ENCODE data around the gene LRBA. TPM values are rescaled to one million over a fixed set of nuclear protein-coding genes. Genes with fewer than 3 reads are reported as not detected.

LRBA gene
- total and polyA plus RNA-seq, 9 of the 15 experiments (the other 6 are each of a cell fraction or from before 2014, with no cell fraction given): 24.2 to 88.7 (median 59.7) TPM

DNA sequence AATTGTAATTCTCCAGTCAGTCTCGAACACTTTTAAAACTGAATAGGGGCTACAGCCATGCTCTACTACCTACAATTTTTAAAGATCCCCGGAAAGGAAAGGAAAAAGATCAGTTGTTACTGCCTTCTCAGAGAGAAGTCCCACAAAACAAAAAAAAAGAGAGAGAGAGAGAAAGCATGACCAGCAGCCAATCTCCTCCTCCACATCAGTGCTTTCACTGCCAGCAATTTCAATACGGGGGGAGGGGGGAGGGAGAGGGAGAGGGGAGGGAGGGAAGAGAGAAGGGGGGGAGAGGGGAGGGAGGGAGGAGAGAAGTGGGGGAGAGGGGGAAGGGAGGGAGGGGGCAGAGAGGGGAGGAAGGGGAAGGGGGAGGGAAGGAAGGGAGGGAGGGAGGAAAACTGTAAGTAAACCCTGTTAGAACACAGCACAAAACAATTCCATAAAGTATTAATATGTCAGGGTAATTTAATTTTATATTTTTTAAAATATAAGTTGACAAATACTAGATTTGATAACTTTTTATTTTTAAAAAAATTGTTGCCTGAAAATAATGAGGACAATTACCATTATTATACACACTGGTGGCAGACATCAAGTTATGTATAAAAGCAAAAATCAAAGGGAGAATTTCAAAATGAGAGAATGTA is 108.0 kb downstream of the LRBA start:
- Histone ChIP-seq H3K36me3 (ENCODE audit: control insufficient read depth, insufficient read depth, low read length) (peaks cover 76% of the 10 kb centered on the region), H3K9ac (ENCODE audit: insufficient read depth in 1 of 2, low read depth in 2 of 2, low read length in 2 of 2) (0 out of 4 replicates have a peak overlapping the region, but pooled peaks of 1 of the 2 experiments have one; percentile 18), H3K4me3 (no peak overlapping the region), H2AFZ (ENCODE audit: low read depth, low read length) (no peak overlapping the region; the same call in 1 of the 2 replicates), H4K20me1 (replicated peaks; ENCODE audit: control insufficient read depth, insufficient read depth, low read length) (no peaks in the 10 kb centered on the region), H3K4me2 (ENCODE audit: insufficient read depth, low read length) (no peak overlapping the region), H3K9me1 (ENCODE audit: control insufficient read depth, insufficient read depth, low read length) (no peaks in the 10 kb centered on the region), H3K9me3 (replicated peaks; ENCODE audit: control insufficient read depth, insufficient read depth, low read depth, low read length) (no peaks in the 10 kb centered on the region; the same call in 1 of the 2 replicates), H3K4me1 (replicated peaks in 1 of 2; ENCODE audit: control insufficient read depth in 2 of 2, insufficient read depth in 2 of 2, low read length in 2 of 2) (peaks cover 0 to 4% of the 10 kb centered on the region in 2 experiments; a peak in 1 of 5 replicates), H3K79me2 (ENCODE audit: control insufficient read depth, insufficient read depth, low read length) (no peaks in the 10 kb centered on the region), H3K27ac (ENCODE audit: extremely low read depth, low read depth, low read length) (peak overlapping the region; percentile 56; the same call in 1 of the 3 replicates), H3K27me3 (ENCODE audit: control insufficient read depth in 2 of 2, insufficient read depth in 2 of 2, low read length in 2 of 2) (no peaks in the 10 kb centered on the region)
- no peak for FAIRE-seq
- TF ChIP-seq PCBP2 (IDR thresholded peaks at IDR 0.05; ENCODE audit: low read depth, low read length, poor library complexity, severe bottlenecking) (peak; percentile 37), ZNF384 (IDR thresholded peaks at IDR 0.05; ENCODE audit: low read depth, low read length) (peak; percentile 60; the same call in 1 of the 2 replicates), PCBP1 (IDR thresholded peaks at IDR 0.05; ENCODE audit: low read depth, low read length, poor library complexity, severe bottlenecking) (peak; percentile 63), ZNF707 (CRISPR knock-in tag; conservative IDR thresholded peaks at IDR 0.05) (no peak), HNRNPK (IDR thresholded peaks at IDR 0.05; ENCODE audit: low read depth, low read length, poor library complexity, severe bottlenecking) (peak; percentile 91), TAL1 (IDR thresholded peaks at IDR 0.05) (no peak)
- TF ChIP-seq, protein P1, sequence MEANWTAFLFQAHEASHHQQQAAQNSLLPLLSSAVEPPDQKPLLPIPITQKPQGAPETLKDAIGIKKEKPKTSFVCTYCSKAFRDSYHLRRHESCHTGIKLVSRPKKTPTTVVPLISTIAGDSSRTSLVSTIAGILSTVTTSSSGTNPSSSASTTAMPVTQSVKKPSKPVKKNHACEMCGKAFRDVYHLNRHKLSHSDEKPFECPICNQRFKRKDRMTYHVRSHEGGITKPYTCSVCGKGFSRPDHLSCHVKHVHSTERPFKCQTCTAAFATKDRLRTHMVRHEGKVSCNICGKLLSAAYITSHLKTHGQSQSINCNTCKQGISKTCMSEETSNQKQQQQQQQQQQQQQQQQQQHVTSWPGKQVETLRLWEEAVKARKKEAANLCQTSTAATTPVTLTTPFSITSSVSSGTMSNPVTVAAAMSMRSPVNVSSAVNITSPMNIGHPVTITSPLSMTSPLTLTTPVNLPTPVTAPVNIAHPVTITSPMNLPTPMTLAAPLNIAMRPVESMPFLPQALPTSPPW (CRISPR knock-in tag; IDR thresholded peaks at IDR 0.05): peak; percentile 63
- intact Hi-C loops (cut with micrococcal nuclease) (no loop called here), in situ Hi-C loops (cut with MboI) (no loop called here)
- ATAC-seq: peak; percentile 74
- ChIA-PET CTCF (ENCODE audit: low intra/inter-chr PET ratio) (no interaction called here), POLR2A (interaction anchor here (0.6 to 1.0 kb wide), 2 partner anchors 14 to 197 kb away, joined by 3 read pairs; no protein-coding TSS in a partner anchor)
- DNase-seq (ENCODE audit: extremely low read depth in 1 of 4, low spot score in 3 of 4): peak in 3 of 4 experiments; percentile 11 to 66 (median 54)
- no TSS peak for BruUV-seq (replicated peaks)
- WGBS (ENCODE audit: insufficient coverage, low coverage, missing lambda C conversion rate): 45% methylated on average over 2 of the region's 3 CpGs

Measured in K562 (cell line).